Lower leg skin (tissue), 4 donors: ENCODE results near the gene GPR148. TPM values are rescaled to one million over a fixed set of nuclear protein-coding genes. Genes with fewer than 3 reads are reported as not detected.

Experiments
- DNase-seq, 2 donors: peaks; one replicate each; pipeline ENCODE4 v3.0.0-alpha.2; 2019; ENCODE audit warnings: low spot score in 2 of 2
- H3K4me3 ChIP-seq: fragments of 200-600 bp; sonication (generic); 2 replicates; pipeline ENCODE4 v1.5.1; 2017; ENCODE audit warnings: mild to moderate bottlenecking, low read depth; ENCODE audit not compliant: poor library complexity, severe bottlenecking
- POLR2A ChIP-seq, 2 donors: fragments of 450-650 bp; IDR thresholded peaks; one replicate each; pipeline ENCODE4 v1.6.1; 2016 to 2017; ENCODE audit warnings: antibody characterized with exemption in 2 of 2, mild to moderate bottlenecking in 1 of 2, moderate library complexity in 1 of 2
- WGBS, 2 donors: methylation state at CpG; one replicate each; pipeline ENCODE4 v1.1.5; 2018; 5-methylcytosine and 5-hydroxymethylcytosine counted together
- intact Hi-C: fragments of 100-400 bp; cut with DNase I; formaldehyde crosslinking; loops from one replicate; pipeline ENCODE4 v1.15.0; 2023; ENCODE audit warnings: low total_unique reads
- total RNA-seq, 4 donors: library from RNA; depleted of rRNA; stranded (reverse); fragments of >200 nt; gene quantifications; one replicate each; pipeline ENCODE4 v1.1.0, GENCODE V29; 2016
- TF ChIP-seq, protein P1 (sequence below), 3 donors: fragments of 450-650 bp; IDR thresholded peaks; one replicate each; pipeline ENCODE4 v1.5.1; 2016; ENCODE audit warnings: antibody characterized with exemption in 3 of 3, mild to moderate bottlenecking in 3 of 3, moderate library complexity in 2 of 3

Gene GPR148
- total RNA-seq, 4 donors from 2014 or later: not detected

DNA sequence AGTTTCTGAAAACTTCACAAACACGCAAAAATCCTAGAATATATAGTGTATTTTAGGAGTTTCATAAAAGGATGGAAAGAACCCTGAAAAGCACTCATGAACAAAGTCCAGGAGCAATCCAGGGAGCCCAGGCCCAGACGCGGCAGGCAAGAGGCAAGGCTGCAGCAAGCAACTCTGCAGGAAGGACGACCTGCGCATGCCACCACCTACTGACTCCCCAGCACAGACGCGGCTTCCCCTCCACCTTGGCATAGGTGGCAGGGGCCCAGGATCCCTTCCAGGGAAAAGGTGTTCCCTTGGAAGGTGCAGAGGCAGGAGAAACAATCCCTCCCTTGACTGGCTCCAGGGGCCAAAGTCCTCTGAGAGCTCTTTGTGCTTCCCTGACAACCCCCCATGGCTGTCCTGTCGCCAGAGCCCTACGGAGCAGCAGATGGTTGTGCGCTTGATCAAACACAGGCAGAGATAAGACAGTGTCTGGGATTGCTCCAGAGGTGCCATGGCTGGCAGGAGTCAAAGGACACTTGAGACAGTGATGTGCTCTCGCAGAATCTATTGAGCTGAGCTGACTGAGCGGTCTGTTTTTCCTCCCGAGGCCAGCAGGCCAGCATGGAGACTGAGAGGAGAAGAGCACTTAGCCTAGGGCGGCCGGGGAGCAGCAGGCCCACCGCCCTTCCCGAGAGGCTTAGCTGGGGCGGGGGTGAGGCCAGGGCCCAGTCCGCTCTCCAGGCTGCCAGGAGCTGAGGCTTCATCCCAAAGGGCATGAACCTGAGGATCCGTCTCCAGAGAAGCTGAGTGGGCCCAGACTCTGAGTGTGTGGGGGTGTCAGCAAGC is 15.6 kb downstream of the GPR148 start:
- intact Hi-C loops: no loop called here
- DNase-seq: peak in 1 of 2 donors; percentile 68

GRCh38 chr2:130749078-130749477 is 20.2 kb downstream of the GPR148 start:
- TF ChIP-seq, protein P1, sequence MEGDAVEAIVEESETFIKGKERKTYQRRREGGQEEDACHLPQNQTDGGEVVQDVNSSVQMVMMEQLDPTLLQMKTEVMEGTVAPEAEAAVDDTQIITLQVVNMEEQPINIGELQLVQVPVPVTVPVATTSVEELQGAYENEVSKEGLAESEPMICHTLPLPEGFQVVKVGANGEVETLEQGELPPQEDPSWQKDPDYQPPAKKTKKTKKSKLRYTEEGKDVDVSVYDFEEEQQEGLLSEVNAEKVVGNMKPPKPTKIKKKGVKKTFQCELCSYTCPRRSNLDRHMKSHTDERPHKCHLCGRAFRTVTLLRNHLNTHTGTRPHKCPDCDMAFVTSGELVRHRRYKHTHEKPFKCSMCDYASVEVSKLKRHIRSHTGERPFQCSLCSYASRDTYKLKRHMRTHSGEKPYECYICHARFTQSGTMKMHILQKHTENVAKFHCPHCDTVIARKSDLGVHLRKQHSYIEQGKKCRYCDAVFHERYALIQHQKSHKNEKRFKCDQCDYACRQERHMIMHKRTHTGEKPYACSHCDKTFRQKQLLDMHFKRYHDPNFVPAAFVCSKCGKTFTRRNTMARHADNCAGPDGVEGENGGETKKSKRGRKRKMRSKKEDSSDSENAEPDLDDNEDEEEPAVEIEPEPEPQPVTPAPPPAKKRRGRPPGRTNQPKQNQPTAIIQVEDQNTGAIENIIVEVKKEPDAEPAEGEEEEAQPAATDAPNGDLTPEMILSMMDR (IDR thresholded peaks at IDR 0.05): no peak
- TF ChIP-seq POLR2A (IDR thresholded peaks at IDR 0.05): no peak
- intact Hi-C loops: no loop called here
- WGBS, 2 donors: 81 to 88% methylated on average over 9 of the region's 9 CpGs
- DNase-seq: peak in 1 of 2 donors; percentile 76
- no peak overlapping the region for H3K4me3 ChIP-seq

More for the DNA sequence above, 15.6 kb downstream of the GPR148 start:
- 49 to 57% methylated on average over 18 to 19 of the region's 20 CpGs for WGBS, 2 donors
- no peak for TF ChIP-seq POLR2A (IDR thresholded peaks at IDR 0.05)
- TF ChIP-seq, protein P1 (IDR thresholded peaks at IDR 0.05): no peak
- H3K4me3 ChIP-seq: no peak overlapping the region

DNA sequence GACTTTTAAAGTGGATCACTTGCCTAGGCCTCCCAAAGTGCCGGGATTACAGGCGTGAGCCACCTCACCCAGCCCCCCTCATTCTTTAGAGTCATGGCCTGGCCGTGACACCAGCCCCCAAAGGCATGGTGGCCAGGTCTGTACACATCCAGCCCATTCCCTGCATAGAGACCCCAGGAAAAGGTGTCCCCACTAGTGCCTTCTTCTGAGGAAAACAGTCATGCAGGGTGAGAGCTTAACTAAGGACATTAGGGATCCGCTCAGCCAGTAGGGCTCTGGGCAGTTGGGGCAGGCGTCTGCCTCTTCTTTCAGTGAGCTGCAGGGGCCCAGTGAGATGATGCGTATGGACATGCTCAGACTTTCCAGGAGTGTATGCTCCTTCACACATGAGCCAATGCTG is 20.8 kb downstream of the GPR148 start:
- intact Hi-C loops: no loop called here
- peak in 1 of 2 donors; percentile 70 for DNase-seq
- 68 to 72% methylated on average over 6 of the region's 6 CpGs for WGBS, 2 donors
- TF ChIP-seq POLR2A (IDR thresholded peaks at IDR 0.05): no peak
- TF ChIP-seq, protein P1 (IDR thresholded peaks at IDR 0.05): no peak
- no peak overlapping the region for H3K4me3 ChIP-seq

DNA sequence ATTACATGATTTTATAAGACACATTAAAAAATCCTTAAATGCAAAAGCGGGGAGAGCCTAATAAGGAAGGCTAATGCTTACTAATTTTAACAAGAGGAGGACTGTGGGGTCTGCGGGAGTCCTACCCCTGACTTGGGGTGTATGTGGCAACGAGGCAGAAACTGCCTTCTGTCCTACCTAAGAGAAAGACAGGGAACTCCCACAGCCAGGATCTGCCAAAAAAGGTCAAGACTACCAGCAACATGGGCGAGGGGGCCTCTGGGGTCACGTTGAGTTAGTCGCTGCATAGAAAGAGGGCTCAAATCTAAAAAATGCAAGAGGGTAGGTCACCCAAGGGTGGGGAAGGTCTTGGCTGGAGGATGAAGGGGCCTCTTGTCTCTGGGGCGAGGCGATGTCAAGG is 25.9 kb downstream of the GPR148 start:
- TF ChIP-seq POLR2A (IDR thresholded peaks at IDR 0.05): no peak
- TF ChIP-seq, protein P1 (IDR thresholded peaks at IDR 0.05): no peak
- no peak overlapping the region for H3K4me3 ChIP-seq
- intact Hi-C loops: no loop called here
- DNase-seq: no peak
- WGBS, 2 donors: 35 to 38% methylated on average over 8 of the region's 8 CpGs

GRCh38 chr2:130755256-130756052 is 26.6 kb downstream of the GPR148 start, which contains the start of gene AMER3:
Gene AMER3 (plus strand): TSS chr2:130755540. CDS start chr2:130762073, 6,533 bp downstream.
- no peak within 1 kb of the TSS for H3K4me3 ChIP-seq
- DNase-seq: peak in 1 of 2 donors; percentile 68
- intact Hi-C loops: no loop called here
- 1 to 2% methylated on average over 27 to 39 of the region's 43 CpGs for WGBS, 2 donors
- TF ChIP-seq POLR2A (IDR thresholded peaks at IDR 0.05): no peak
- TF ChIP-seq, protein P1 (IDR thresholded peaks at IDR 0.05): no peak
